Retinal pigment epithelial cell (primary cell): ENCODE results near the gene LPCAT1.

Source experiments
- DNase-seq: peaks from one replicate; pipeline ENCODE4 v3.0.0-alpha.2; 2010; ENCODE audit warnings: low read depth
- H3K4me3 ChIP-seq: 2 replicates; pipeline ENCODE4 v1.5.1; 2011; ENCODE audit warnings: mild to moderate bottlenecking, low read length, control low read depth, moderate library complexity
- CTCF ChIP-seq: conservative IDR thresholded peaks from 2 replicates; pipeline ENCODE4 v1.5.1; 2011; ENCODE audit warnings: low read depth, low read length, control low read depth, inconsistent platforms

Gene LPCAT1

GRCh38 chr5:1435369-1435768 lies 88.4 kb downstream of the LPCAT1 start:
- H3K4me3 ChIP-seq, result no peak overlapping the region
- no peak for TF ChIP-seq CTCF
- no peak for DNase-seq

- no peak overlapping the region for H3K4me3 ChIP-seq
- TF ChIP-seq CTCF, result no peak
- no peak for DNase-seq
Measured at GRCh38 chr5:1432296-1432695, 91.5 kb downstream of the LPCAT1 start.

- no peak for DNase-seq
- no peak for TF ChIP-seq CTCF
Measured at GRCh38 chr5:1431896-1432295, 91.9 kb downstream of the LPCAT1 start.

GRCh38 chr5:1431021-1431811 lies 92.5 kb downstream of the LPCAT1 start:
- no peak for TF ChIP-seq CTCF
- H3K4me3 ChIP-seq, result no peak overlapping the region
- no peak for DNase-seq

More at GRCh38 chr5:1431896-1432295, 91.9 kb downstream of the LPCAT1 start:
- H3K4me3 ChIP-seq, result no peak overlapping the region

GRCh38 chr5:1430121-1430795 lies 93.5 kb downstream of the LPCAT1 start:
- no peak for DNase-seq
- H3K4me3 ChIP-seq, result no peak overlapping the region
- no peak for TF ChIP-seq CTCF

GRCh38 chr5:1429496-1429895 lies 94.3 kb downstream of the LPCAT1 start:
- TF ChIP-seq CTCF, result no peak
- DNase-seq, result no peak
- no peak overlapping the region for H3K4me3 ChIP-seq

- DNase-seq, result no peak
- H3K4me3 ChIP-seq, result no peak overlapping the region
- no peak for TF ChIP-seq CTCF
Measured at GRCh38 chr5:1429066-1429465, 94.7 kb downstream of the LPCAT1 start.
